CD8-positive, alpha-beta memory T cell (primary cell): Measurements from ENCODE around the gene FAM120A. TPM values are rescaled to one million over a fixed set of nuclear protein-coding genes. Genes with fewer than 3 reads are reported as not detected.

Source experiments
- CTCF ChIA-PET: fragments of 350-600 bp; sonication (Branson Sonifier 250); formaldehyde crosslinking; loops from one replicate; lab custom pipeline; 2021; ENCODE audit warnings: antibody characterized with exemption; lab: Charles Lee
- POLR2A ChIA-PET: fragments of 350-600 bp; sonication (Branson Sonifier 250); formaldehyde crosslinking; loops from one replicate; lab custom pipeline; 2021; ENCODE audit warnings: antibody characterized with exemption; lab: Charles Lee
- DNase-seq, 5 donors: peaks; one replicate each; pipeline versions ENCODE4 v3.0.0 to v3.0.0-alpha.2; 2020 to 2022; ENCODE audit warnings: mixed read lengths in 1 of 5
- H3K27ac ChIP-seq: one replicate; pipeline ENCODE4 v1.7.0; 2013; ENCODE audit warnings: low read depth, mild to moderate bottlenecking, low read length, moderate library complexity
- H3K27me3 ChIP-seq: 2 replicates; pipeline ENCODE4 v1.7.0; 2013; ENCODE audit warnings: low read length, mild to moderate bottlenecking; ENCODE audit not compliant: insufficient read depth, poor library complexity, severe bottlenecking
- H3K36me3 ChIP-seq: 2 replicates; pipeline ENCODE4 v1.7.0; 2013; ENCODE audit warnings: mild to moderate bottlenecking, low read length, moderate library complexity; ENCODE audit not compliant: insufficient read depth
- H3K4me1 ChIP-seq: 2 replicates; pipeline ENCODE4 v1.7.0; 2013; ENCODE audit warnings: mild to moderate bottlenecking, low read length, moderate library complexity; ENCODE audit not compliant: insufficient read depth
- H3K4me3 ChIP-seq: 2 replicates; pipeline ENCODE4 v1.7.0; 2013; ENCODE audit warnings: mild to moderate bottlenecking, low read length
- H3K9me3 ChIP-seq: 2 replicates; pipeline ENCODE4 v1.7.0; 2013; ENCODE audit warnings: mild to moderate bottlenecking, low read length
- H3K27ac Mint-ChIP-seq, 8 donors: one replicate each; pipeline ENCODE4 v1.8.0; 2020 to 2021; ENCODE audit warnings: mixed read lengths in 8 of 8, mild to moderate bottlenecking in 6 of 8, inconsistent platforms in 3 of 8, moderate library complexity in 3 of 8
- H3K27me3 Mint-ChIP-seq, 2 donors: one replicate each; pipeline ENCODE4 v1.8.0; 2020 to 2021; ENCODE audit warnings: mixed read lengths in 2 of 2, mild to moderate bottlenecking in 1 of 2, moderate library complexity in 1 of 2
- H3K36me3 Mint-ChIP-seq, 3 donors: one replicate each; pipeline ENCODE4 v1.8.0; 2020 to 2021; ENCODE audit warnings: mixed read lengths in 3 of 3, inconsistent platforms in 1 of 3, mild to moderate bottlenecking in 1 of 3
- H3K4me1 Mint-ChIP-seq, 3 donors: one replicate each; pipeline ENCODE4 v1.8.0; 2020 to 2021; ENCODE audit warnings: mixed read lengths in 3 of 3, inconsistent platforms in 1 of 3, mild to moderate bottlenecking in 1 of 3
- H3K4me3 Mint-ChIP-seq, 7 donors: one replicate each; pipeline ENCODE4 v1.8.0; 2020 to 2021; ENCODE audit warnings: mixed read lengths in 7 of 7, mild to moderate bottlenecking in 6 of 7, moderate library complexity in 4 of 7, inconsistent platforms in 2 of 7
- H3K9me3 Mint-ChIP-seq, 5 donors: one replicate each; pipeline ENCODE4 v1.8.0; 2020 to 2022; ENCODE audit warnings: mixed read lengths in 5 of 5, mild to moderate bottlenecking in 3 of 5, moderate library complexity in 2 of 5, inconsistent platforms in 1 of 5
- polyA plus RNA-seq: library from polyadenylated mRNA; unstranded; fragments of 300-500 nt; fragmentation: Illumina TruSeq; gene quantifications from one replicate; pipeline ENCODE4 v1.2.3, GENCODE V29; 2021
- total RNA-seq, 2 experiments: library from RNA; stranded (reverse); gene quantifications; one replicate each; pipeline ENCODE4 v1.2.3, GENCODE V29; 2021

The FAM120A gene
- total and polyA plus RNA-seq, 3 experiments from 2014 or later = 16.0 to 142 (median 140) TPM

- H3K4me1 Mint-ChIP-seq = peaks cover 61 to 83% (median 67%) of the 10 kb centered on the region in 3 donors
- Histone ChIP-seq H3K9me3 (no peaks in the 10 kb centered on the region), H3K27ac (no peak overlapping the region), H3K27me3 (no peaks in the 10 kb centered on the region), H3K4me1 (peaks cover 45% of the 10 kb centered on the region), H3K4me3 (no peak overlapping the region), H3K36me3 (no peaks in the 10 kb centered on the region)
- POLR2A ChIA-PET = no interaction called here
- peak overlapping the region in 5 of 8 donors; percentile 4 to 76 (median 58) for H3K27ac Mint-ChIP-seq
- peaks cover 0 to 4% (median 0%) of the 10 kb centered on the region in 5 donors for H3K9me3 Mint-ChIP-seq
- H3K36me3 Mint-ChIP-seq = peaks cover 3 to 7% (median 4%) of the 10 kb centered on the region in 3 donors
- no peak for DNase-seq
- peak overlapping the region in 4 of 7 donors; percentile 1 to 42 (median 20) for H3K4me3 Mint-ChIP-seq
- CTCF ChIA-PET = no interaction called here
- no peaks in the 10 kb centered on the region for H3K27me3 Mint-ChIP-seq
Measured at GRCh38 chr9:93600504-93600903, 149.0 kb downstream of the FAM120A start.

- ChIA-PET POLR2A (no interaction called here), CTCF (no interaction called here)
- no peak overlapping the region for H3K4me3 ChIP-seq
- no peak overlapping the region for H3K27ac ChIP-seq
- H3K4me1 Mint-ChIP-seq = peaks cover 58 to 79% (median 67%) of the 10 kb centered on the region in 3 donors
- no peaks in the 10 kb centered on the region for H3K27me3 Mint-ChIP-seq
- peak overlapping the region in 5 of 8 donors; percentile 24 to 92 (median 59) for H3K27ac Mint-ChIP-seq
- peaks cover 4 to 10% (median 6%) of the 10 kb centered on the region in 3 donors for H3K36me3 Mint-ChIP-seq
- peaks cover 42% of the 10 kb centered on the region for H3K4me1 ChIP-seq
- no peaks in the 10 kb centered on the region for H3K27me3 ChIP-seq
- DNase-seq = no peak
- H3K9me3 Mint-ChIP-seq = peaks cover 0 to 6% (median under 1%) of the 10 kb centered on the region in 5 donors
- H3K9me3 ChIP-seq = no peaks in the 10 kb centered on the region
- no peaks in the 10 kb centered on the region for H3K36me3 ChIP-seq
- peak overlapping the region in 2 of 7 donors; percentile 37 to 46 for H3K4me3 Mint-ChIP-seq
Measured at GRCh38 chr9:93601063-93601462, 149.6 kb downstream of the FAM120A start.

GRCh38 chr9:93601666-93602065 lies 150.2 kb downstream of the FAM120A start:
- peaks cover 0 to 8% (median 3%) of the 10 kb centered on the region in 5 donors for H3K9me3 Mint-ChIP-seq
- peaks cover 60 to 81% (median 68%) of the 10 kb centered on the region in 3 donors for H3K4me1 Mint-ChIP-seq
- peaks cover 10 to 16% (median 11%) of the 10 kb centered on the region in 3 donors for H3K36me3 Mint-ChIP-seq
- H3K36me3 ChIP-seq = no peaks in the 10 kb centered on the region
- DNase-seq = no peak
- H3K4me3 ChIP-seq = no peak overlapping the region
- no peak overlapping the region for H3K27ac ChIP-seq
- H3K27me3 Mint-ChIP-seq = no peaks in the 10 kb centered on the region
- no peak overlapping the region for H3K4me3 Mint-ChIP-seq
- peak overlapping the region in 2 of 8 donors; percentile 74 to 77 for H3K27ac Mint-ChIP-seq
- H3K9me3 ChIP-seq = no peaks in the 10 kb centered on the region
- H3K27me3 ChIP-seq = no peaks in the 10 kb centered on the region
- POLR2A ChIA-PET = no interaction called here
- H3K4me1 ChIP-seq = peaks cover 40% of the 10 kb centered on the region
- CTCF ChIA-PET = no interaction called here

GRCh38 chr9:93603011-93603410 lies 151.5 kb downstream of the FAM120A start:
- H3K9me3 Mint-ChIP-seq = peaks cover 2 to 13% (median 8%) of the 10 kb centered on the region in 5 donors
- H3K27me3 Mint-ChIP-seq = no peaks in the 10 kb centered on the region
- DNase-seq = no peak
- no peaks in the 10 kb centered on the region for H3K9me3 ChIP-seq
- H3K27me3 ChIP-seq = no peaks in the 10 kb centered on the region
- CTCF ChIA-PET = no interaction called here
- no peaks in the 10 kb centered on the region for H3K36me3 ChIP-seq
- H3K4me3 ChIP-seq = no peak overlapping the region
- peaks cover 32% of the 10 kb centered on the region for H3K4me1 ChIP-seq
- H3K4me1 Mint-ChIP-seq = peaks cover 60 to 79% (median 64%) of the 10 kb centered on the region in 3 donors
- no peak overlapping the region for H3K27ac Mint-ChIP-seq
- no peak overlapping the region for H3K4me3 Mint-ChIP-seq
- POLR2A ChIA-PET = no interaction called here
- H3K36me3 Mint-ChIP-seq = peaks cover 14 to 21% (median 14%) of the 10 kb centered on the region in 3 donors
- H3K27ac ChIP-seq = no peak overlapping the region

GRCh38 chr9:93603906-93604326 lies 152.4 kb downstream of the FAM120A start:
- H3K9me3 Mint-ChIP-seq = peaks cover 4 to 20% (median 14%) of the 10 kb centered on the region in 5 donors
- peaks cover 14 to 21% (median 20%) of the 10 kb centered on the region in 3 donors for H3K36me3 Mint-ChIP-seq
- Histone ChIP-seq H3K4me3 (no peak overlapping the region), H3K27me3 (no peaks in the 10 kb centered on the region), H3K27ac (no peak overlapping the region), H3K36me3 (no peaks in the 10 kb centered on the region), H3K4me1 (peaks cover 23% of the 10 kb centered on the region), H3K9me3 (no peaks in the 10 kb centered on the region)
- POLR2A ChIA-PET = no interaction called here
- H3K27me3 Mint-ChIP-seq = no peaks in the 10 kb centered on the region
- peak overlapping the region in 2 of 8 donors; percentile 66 to 80 for H3K27ac Mint-ChIP-seq
- CTCF ChIA-PET = no interaction called here
- H3K4me1 Mint-ChIP-seq = peaks cover 52 to 70% (median 55%) of the 10 kb centered on the region in 3 donors
- peak overlapping the region in 1 of 7 donors; percentile 26 for H3K4me3 Mint-ChIP-seq
- DNase-seq = no peak

GRCh38 chr9:93606187-93606586 lies 154.7 kb downstream of the FAM120A start:
- H3K9me3 Mint-ChIP-seq = peaks cover 23 to 34% (median 30%) of the 10 kb centered on the region in 5 donors
- Histone ChIP-seq H3K36me3 (no peaks in the 10 kb centered on the region), H3K27ac (no peak overlapping the region), H3K27me3 (no peaks in the 10 kb centered on the region), H3K4me1 (no peaks in the 10 kb centered on the region), H3K9me3 (peaks cover 7% of the 10 kb centered on the region), H3K4me3 (no peak overlapping the region)
- no peak for DNase-seq
- peaks cover 16 to 39% (median 33%) of the 10 kb centered on the region in 3 donors for H3K36me3 Mint-ChIP-seq
- peak overlapping the region in 1 of 8 donors; percentile 64 for H3K27ac Mint-ChIP-seq
- H3K4me1 Mint-ChIP-seq = peaks cover 38 to 52% (median 40%) of the 10 kb centered on the region in 3 donors
- H3K27me3 Mint-ChIP-seq = no peaks in the 10 kb centered on the region
- ChIA-PET CTCF (no interaction called here), POLR2A (no interaction called here)
- peak overlapping the region in 1 of 7 donors; percentile 1 for H3K4me3 Mint-ChIP-seq

- H3K27ac ChIP-seq = no peak overlapping the region
- H3K4me1 Mint-ChIP-seq = peaks cover 37 to 46% (median 44%) of the 10 kb centered on the region in 3 donors
- H3K4me3 ChIP-seq = no peak overlapping the region
- H3K9me3 ChIP-seq = peaks cover 7% of the 10 kb centered on the region
- peak overlapping the region in 2 of 7 donors; percentile 19 to 26 for H3K4me3 Mint-ChIP-seq
- H3K9me3 Mint-ChIP-seq = peaks cover 23 to 36% (median 30%) of the 10 kb centered on the region in 5 donors
- H3K27me3 Mint-ChIP-seq = no peaks in the 10 kb centered on the region
- H3K4me1 ChIP-seq = no peaks in the 10 kb centered on the region
- peaks cover 18 to 38% (median 32%) of the 10 kb centered on the region in 3 donors for H3K36me3 Mint-ChIP-seq
- POLR2A ChIA-PET = no interaction called here
- H3K27ac Mint-ChIP-seq = no peak overlapping the region
- no peak for DNase-seq
- no peaks in the 10 kb centered on the region for H3K27me3 ChIP-seq
- CTCF ChIA-PET = no interaction called here
- no peaks in the 10 kb centered on the region for H3K36me3 ChIP-seq
Measured at GRCh38 chr9:93610206-93610605, 158.7 kb downstream of the FAM120A start.

- Histone ChIP-seq H3K4me3 (no peak overlapping the region), H3K27me3 (no peaks in the 10 kb centered on the region), H3K9me3 (peaks cover 7% of the 10 kb centered on the region), H3K4me1 (no peaks in the 10 kb centered on the region), H3K36me3 (no peaks in the 10 kb centered on the region), H3K27ac (no peak overlapping the region)
- ChIA-PET POLR2A (no interaction called here), CTCF (interaction anchor here (0.8 kb wide), 1 partner anchor 46 kb away, joined by 3 read pairs; no protein-coding TSS in a partner anchor)
- Mint-ChIP-seq H3K27me3 (no peaks in the 10 kb centered on the region), H3K9me3 (peaks cover 20 to 30% (median 25%) of the 10 kb centered on the region in 5 donors), H3K36me3 (peaks cover 5 to 28% (median 17%) of the 10 kb centered on the region in 3 donors), H3K27ac (peak overlapping the region in 2 of 8 donors; percentile 19 to 61), H3K4me3 (peak overlapping the region in 1 of 7 donors; percentile 3), H3K4me1 (peaks cover 33 to 47% (median 36%) of the 10 kb centered on the region in 3 donors)
- no peak for DNase-seq
Measured at GRCh38 chr9:93612052-93612795, 160.7 kb downstream of the FAM120A start.
